Prostate gland (tissue), 2 donors: Measurements from ENCODE around the gene SENP8. TPM values are rescaled to one million over a fixed set of nuclear protein-coding genes. Genes with fewer than 3 reads are reported as not detected.

Experiments
- DNase-seq: peaks from one replicate; pipeline ENCODE4 v3.0.0-alpha.2; 2019; ENCODE audit warnings: low spot score
- H3K27ac ChIP-seq, 2 donors: fragments of 200-600 bp; sonication (generic); 2 replicates each; pipeline ENCODE4 v1.5.1; 2017 to 2019
- H3K27me3 ChIP-seq: fragments of 200-600 bp; sonication (generic); replicated peaks from 2 replicates; pipeline ENCODE4 v1.5.1; 2019; ENCODE audit not compliant: insufficient read depth
- H3K36me3 ChIP-seq, 2 donors: fragments of 200-600 bp; sonication (generic); 1 replicate in 1 of 2; 2 replicates in 1 of 2; pipeline versions ENCODE4 v1.5.1 to v1.8.1; 2017 to 2019
- H3K4me1 ChIP-seq: fragments of 200-600 bp; sonication (generic); replicated peaks from 2 replicates; pipeline ENCODE4 v1.5.1; 2019
- H3K4me3 ChIP-seq, 2 donors: fragments of 200-600 bp; sonication (generic); 2 replicates each; pipeline ENCODE4 v1.5.1; 2017 to 2019
- H3K9me3 ChIP-seq: fragments of 200-600 bp; sonication (generic); 2 replicates; pipeline ENCODE4 v1.5.1; 2017
- POLR2A ChIP-seq: fragments of 450-650 bp; IDR thresholded peaks from one replicate; pipeline ENCODE4 v1.6.1; 2016; ENCODE audit warnings: antibody characterized with exemption, mild to moderate bottlenecking
- POLR2AphosphoS5 ChIP-seq: sonication (generic); formaldehyde crosslinking; IDR thresholded peaks from one replicate; pipeline ENCODE4 v1.6.1; 2017; ENCODE audit warnings: antibody characterized with exemption
- WGBS: methylation state at CpG from one replicate; pipeline ENCODE4 v1.1.5; 2018; 5-methylcytosine and 5-hydroxymethylcytosine counted together
- intact Hi-C: fragments of 100-400 bp; cut with DNase I; formaldehyde crosslinking; loops from one replicate; pipeline ENCODE4 v1.14.2; 2022
- total RNA-seq, 2 donors: library from RNA; depleted of rRNA; stranded (reverse); fragments of >200 nt; gene quantifications; one replicate each; pipeline ENCODE4 v1.1.0, GENCODE V29; 2016
- TF ChIP-seq, protein P1 (sequence below), 4 experiments: fragments of 200-600 bp in 2 of 4; fragments of 450-650 bp in 2 of 4; sonication (generic) in 2 of 4; IDR thresholded peaks; 1 replicate in 3 of 4; 2 replicates in 1 of 4; pipeline ENCODE4 v1.5.1; 2016 to 2019; ENCODE audit warnings: antibody characterized with exemption in 4 of 4, mild to moderate bottlenecking in 2 of 4, moderate library complexity in 2 of 4

SENP8 gene
- total RNA-seq, 2 donors from 2014 or later: 3.3 to 5.9 TPM

DNA sequence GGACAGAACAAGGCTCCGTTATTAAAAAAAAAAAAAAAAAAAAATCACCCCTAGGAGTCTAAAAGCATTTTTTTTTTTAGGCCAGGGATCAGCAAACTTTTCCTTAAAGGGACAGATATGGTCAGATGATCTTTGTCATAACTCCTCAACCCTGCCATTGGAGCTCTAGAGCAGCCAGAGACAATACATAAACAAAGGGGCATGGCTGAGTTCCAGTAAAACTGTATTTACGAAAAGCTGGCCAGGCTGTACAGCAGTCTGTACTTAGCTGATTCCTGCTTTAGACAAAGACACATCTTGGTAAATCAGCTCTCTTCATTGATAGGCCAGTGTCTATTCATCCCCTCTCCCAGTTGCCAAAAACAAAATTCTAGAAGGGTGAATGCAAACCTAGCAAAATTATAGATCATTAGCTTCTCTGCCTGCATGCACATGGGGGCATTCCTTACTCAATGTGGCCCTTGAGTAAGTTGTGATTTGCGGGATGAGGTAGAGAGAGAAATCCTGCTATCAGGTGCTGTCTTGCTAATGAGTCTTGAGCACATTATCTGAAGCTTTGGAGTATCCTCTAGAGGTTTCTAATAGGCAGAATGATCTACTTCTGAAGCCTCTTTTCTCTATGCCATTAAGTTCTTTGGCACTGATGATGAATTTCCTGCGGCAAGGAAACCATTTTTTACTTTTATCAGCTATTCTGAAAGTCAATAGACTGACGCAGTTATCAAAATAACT lies 35.2 kb downstream of the SENP8 start:
- peak; percentile 69 for DNase-seq
- H3K4me1 ChIP-seq: peaks cover 10% of the 10 kb centered on the region
- intact Hi-C loops: loop anchor here (10.0 kb wide), 2 partner anchors 409 to 699 kb away; no protein-coding TSS in a partner anchor

DNA sequence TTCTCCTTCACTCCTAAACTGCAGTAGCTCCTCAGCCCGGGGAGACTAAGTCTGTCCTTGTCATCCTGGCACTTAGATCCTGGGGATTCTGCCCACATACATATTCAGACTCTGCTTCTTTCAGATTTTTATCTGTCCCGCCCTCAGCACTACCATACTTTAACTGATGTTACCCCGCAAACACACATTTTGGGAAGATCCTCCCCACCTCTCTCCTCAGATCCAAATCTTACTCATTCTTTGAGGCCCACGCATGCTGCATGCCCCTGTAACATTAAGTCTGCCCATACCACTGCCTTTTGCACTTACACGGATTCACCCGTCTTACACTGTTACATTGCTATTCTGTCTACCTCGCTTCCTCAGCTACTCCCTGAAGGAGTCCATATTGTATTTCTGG lies 36.1 kb downstream of the SENP8 start:
- intact Hi-C loops: loop anchor here (10.0 kb wide), 2 partner anchors 410 to 700 kb away; no protein-coding TSS in a partner anchor
- TF ChIP-seq POLR2A (no peak), POLR2AphosphoS5 (no peak)
- TF ChIP-seq, protein P1, sequence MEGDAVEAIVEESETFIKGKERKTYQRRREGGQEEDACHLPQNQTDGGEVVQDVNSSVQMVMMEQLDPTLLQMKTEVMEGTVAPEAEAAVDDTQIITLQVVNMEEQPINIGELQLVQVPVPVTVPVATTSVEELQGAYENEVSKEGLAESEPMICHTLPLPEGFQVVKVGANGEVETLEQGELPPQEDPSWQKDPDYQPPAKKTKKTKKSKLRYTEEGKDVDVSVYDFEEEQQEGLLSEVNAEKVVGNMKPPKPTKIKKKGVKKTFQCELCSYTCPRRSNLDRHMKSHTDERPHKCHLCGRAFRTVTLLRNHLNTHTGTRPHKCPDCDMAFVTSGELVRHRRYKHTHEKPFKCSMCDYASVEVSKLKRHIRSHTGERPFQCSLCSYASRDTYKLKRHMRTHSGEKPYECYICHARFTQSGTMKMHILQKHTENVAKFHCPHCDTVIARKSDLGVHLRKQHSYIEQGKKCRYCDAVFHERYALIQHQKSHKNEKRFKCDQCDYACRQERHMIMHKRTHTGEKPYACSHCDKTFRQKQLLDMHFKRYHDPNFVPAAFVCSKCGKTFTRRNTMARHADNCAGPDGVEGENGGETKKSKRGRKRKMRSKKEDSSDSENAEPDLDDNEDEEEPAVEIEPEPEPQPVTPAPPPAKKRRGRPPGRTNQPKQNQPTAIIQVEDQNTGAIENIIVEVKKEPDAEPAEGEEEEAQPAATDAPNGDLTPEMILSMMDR (IDR thresholded peaks at IDR 0.05): no peak
- Histone ChIP-seq H3K4me1 (peaks cover 10% of the 10 kb centered on the region), H3K4me3 (no peak overlapping the region), H3K9me3 (no peaks in the 10 kb centered on the region), H3K27me3 (no peaks in the 10 kb centered on the region), H3K27ac (peak overlapping the region; percentile 88 to 94), H3K36me3 (no peaks in the 10 kb centered on the region)
- WGBS: 93% methylated on average over 7 of the region's 7 CpGs
- DNase-seq: no peak

More for the DNA sequence above, 35.2 kb downstream of the SENP8 start:
- Histone ChIP-seq H3K36me3 (no peaks in the 10 kb centered on the region), H3K4me3 (no peak overlapping the region), H3K27ac (peak overlapping the region; percentile 88 to 94), H3K9me3 (no peaks in the 10 kb centered on the region), H3K27me3 (no peaks in the 10 kb centered on the region)
- WGBS: 62% methylated on average over 5 of the region's 5 CpGs
- TF ChIP-seq POLR2A (no peak), POLR2AphosphoS5 (peak; percentile 76)
- TF ChIP-seq, protein P1 (IDR thresholded peaks at IDR 0.05): no peak

GRCh38 chr15:72155003-72155621 lies 36.9 kb downstream of the SENP8 start:
- no peaks in the 10 kb centered on the region for H3K27me3 ChIP-seq
- H3K4me1 ChIP-seq: peaks cover 10% of the 10 kb centered on the region
- peak overlapping the region; percentile 36 for H3K4me3 ChIP-seq
- TF ChIP-seq POLR2A: peak; percentile 29
- TF ChIP-seq POLR2AphosphoS5: peak; percentile 95
- TF ChIP-seq, protein P1 (IDR thresholded peaks at IDR 0.05): no peak
- H3K27ac ChIP-seq: peak overlapping the region; percentile 88 to 94
- peak; percentile 99 for DNase-seq
- 17% methylated on average over 14 of the region's 14 CpGs for WGBS
- intact Hi-C loops: loop anchor here (10.0 kb wide), 2 partner anchors 410 to 700 kb away; no protein-coding TSS in a partner anchor
- no peaks in the 10 kb centered on the region for H3K9me3 ChIP-seq
- no peaks in the 10 kb centered on the region for H3K36me3 ChIP-seq

DNA sequence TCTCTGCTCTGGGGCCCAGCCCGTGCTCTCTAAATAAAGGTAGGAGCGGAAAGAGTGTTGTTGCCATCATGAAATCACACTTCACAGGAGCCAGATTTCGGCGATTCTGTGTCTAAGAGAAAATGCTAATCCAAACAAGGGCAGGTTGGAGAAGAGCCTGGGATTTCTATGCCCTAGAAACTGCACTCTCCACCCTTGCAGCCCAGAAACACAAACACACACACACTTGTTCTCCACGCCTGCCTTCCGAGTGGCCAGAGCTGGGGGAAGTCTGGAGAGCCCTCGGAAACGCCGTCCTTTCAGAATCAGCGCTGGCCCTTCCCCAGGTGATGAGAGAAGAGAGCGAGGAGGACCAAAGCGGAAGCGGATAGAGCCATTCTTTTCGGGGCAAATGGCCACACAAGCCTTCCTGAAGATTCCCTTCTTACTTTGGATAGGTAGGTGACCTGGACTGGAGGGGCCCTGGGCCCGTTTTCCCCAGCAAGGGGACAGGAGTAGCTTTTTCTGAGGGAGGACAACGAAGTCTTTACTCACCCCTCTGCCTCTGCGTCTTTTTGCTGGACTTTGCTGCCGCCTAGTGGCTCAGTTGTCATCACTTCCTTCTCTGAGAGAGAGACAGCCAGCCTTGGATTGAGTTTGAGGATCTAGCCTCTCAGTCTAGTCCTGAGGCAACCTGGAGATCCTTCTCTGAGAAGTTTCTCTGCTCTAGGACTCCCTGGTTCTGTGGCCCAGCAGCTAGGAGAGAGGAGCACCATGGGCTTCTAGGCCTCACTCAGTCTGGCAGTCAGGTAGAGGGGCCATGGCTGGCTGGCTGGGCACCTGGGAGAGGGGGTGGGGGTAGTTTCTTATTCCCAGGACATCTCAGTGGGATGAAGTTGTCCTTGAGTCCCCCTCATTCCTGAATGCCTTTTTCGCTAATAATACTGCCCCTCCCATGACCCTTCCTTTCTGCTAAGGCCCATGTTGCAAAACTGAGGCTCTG lies 37.7 kb downstream of the SENP8 start:
- intact Hi-C loops: loop anchor here (10.0 kb wide), 2 partner anchors 411 to 701 kb away; no protein-coding TSS in a partner anchor
- H3K27me3 ChIP-seq: no peaks in the 10 kb centered on the region
- H3K9me3 ChIP-seq: no peaks in the 10 kb centered on the region
- H3K36me3 ChIP-seq: no peaks in the 10 kb centered on the region
- peak; percentile 93 for DNase-seq
- H3K4me3 ChIP-seq: peak overlapping the region; percentile 36
- H3K4me1 ChIP-seq: peaks cover 10% of the 10 kb centered on the region
- 2% methylated on average over 19 of the region's 19 CpGs for WGBS
- peak overlapping the region; percentile 88 to 94 for H3K27ac ChIP-seq
- TF ChIP-seq, protein P1 (IDR thresholded peaks at IDR 0.05): peak; percentile 46 to 95 (median 88)
- TF ChIP-seq POLR2AphosphoS5: peak; percentile 71
- no peak for TF ChIP-seq POLR2A
